Keratinocyte (primary cell): ENCODE data around the gene UQCC2. TPM values are rescaled to one million over a fixed set of nuclear protein-coding genes. Genes with fewer than 3 reads are reported as not detected.

Experiments used
- DNase-seq: peaks from one replicate; pipeline ENCODE4 v3.0.0-alpha.2; 2011; ENCODE audit warnings: low read depth, missing footprints, low spot score
- FAIRE-seq: peaks from 2 replicates; lab custom pipeline; 2011; peaks lifted over from hg19 to GRCh38; lab: Jason Lieb, UNC
- H2AFZ ChIP-seq: 2 replicates; pipeline ENCODE4 v1.6.0; 2012; ENCODE audit warnings: low read length, control low read depth, inconsistent platforms; ENCODE audit not compliant: control insufficient read depth
- H3K27ac ChIP-seq: 2 replicates; pipeline ENCODE4 v1.5.1; 2011; ENCODE audit warnings: low read length; ENCODE audit not compliant: control insufficient read depth, insufficient read depth
- H3K27me3 ChIP-seq: 3 replicates; pipeline ENCODE4 v1.6.0; 2011; ENCODE audit warnings: low read length; ENCODE audit not compliant: control insufficient read depth, insufficient read depth; ENCODE audit errors: extremely low read depth
- H3K36me3 ChIP-seq, 2 experiments: 2 replicates in 1 of 2; 3 replicates in 1 of 2; pipeline ENCODE4 v1.5.1; 2011; ENCODE audit warnings: low read length in 2 of 2, mild to moderate bottlenecking in 1 of 2; ENCODE audit not compliant: control insufficient read depth in 2 of 2, insufficient read depth in 2 of 2; ENCODE audit errors: extremely low read depth in 1 of 2
- H3K4me1 ChIP-seq: 3 replicates; pipeline ENCODE4 v1.5.1; 2011; ENCODE audit warnings: low read length; ENCODE audit not compliant: control insufficient read depth, insufficient read depth; ENCODE audit errors: extremely low read depth
- H3K4me2 ChIP-seq: 3 replicates; pipeline ENCODE4 v1.6.0; 2011; ENCODE audit warnings: low read depth, low read length; ENCODE audit not compliant: control insufficient read depth, insufficient read depth; ENCODE audit errors: extremely low read depth
- H3K4me3 ChIP-seq, 3 experiments: fragments of 200-600 bp in 1 of 3; sonication (generic) in 1 of 3; 2 replicates in 2 of 3; 3 replicates in 1 of 3; pipeline ENCODE4 v1.5.1; 2011 to 2016; ENCODE audit warnings: low read length in 3 of 3, mild to moderate bottlenecking in 3 of 3, control low read depth in 2 of 3, inconsistent platforms in 1 of 3, low read depth in 1 of 3, mixed read lengths in 1 of 3, mixed run types in 1 of 3, moderate library complexity in 1 of 3; ENCODE audit not compliant: control insufficient read depth in 2 of 3, insufficient read depth in 2 of 3; ENCODE audit errors: extremely low read depth in 1 of 3
- H3K79me2 ChIP-seq: 2 replicates; pipeline ENCODE4 v1.6.0; 2012; ENCODE audit warnings: low read length; ENCODE audit not compliant: control insufficient read depth, insufficient read depth
- H3K9ac ChIP-seq: 3 replicates; pipeline ENCODE4 v1.6.0; 2011; ENCODE audit warnings: low read length; ENCODE audit not compliant: control insufficient read depth, insufficient read depth; ENCODE audit errors: extremely low read depth
- H3K9me1 ChIP-seq: 3 replicates; pipeline ENCODE4 v1.6.0; 2011; ENCODE audit warnings: low read length; ENCODE audit not compliant: control insufficient read depth, insufficient read depth; ENCODE audit errors: extremely low read depth
- H3K9me3 ChIP-seq: 2 replicates; pipeline ENCODE4 v1.5.1; 2012; ENCODE audit warnings: low read depth, low read length; ENCODE audit not compliant: control insufficient read depth
- H4K20me1 ChIP-seq: 3 replicates; pipeline ENCODE4 v1.6.0; 2011; ENCODE audit warnings: low read length; ENCODE audit not compliant: control insufficient read depth, insufficient read depth; ENCODE audit errors: extremely low read depth
- EZH2 ChIP-seq: IDR thresholded peaks from one replicate; pipeline ENCODE4 v1.6.1; 2012; ENCODE audit warnings: inconsistent platforms, mild to moderate bottlenecking, low read length, moderate library complexity
- dilution Hi-C: fragments of 300-500 bp; cut with MboI; formaldehyde crosslinking; loops from one replicate; pipeline ENCODE4 v1.7.0; 2020; ENCODE audit warnings: low sequenced_read_pairs; ENCODE audit not compliant: extremely low pct_ligation_motif_present
- polyA plus RNA-seq, 5 experiments: library from polyadenylated mRNA; depleted of rRNA in 3 of 5; stranded (reverse) in 3 of 5; stranded (forward) in 1 of 5; unstranded in 1 of 5; fragments of >200 nt; gene quantifications; 1 replicate in 1 of 5; 2 replicates in 3 of 5; 3 replicates in 1 of 5; pipeline versions ENCODE4 v1.2.1 to v1.2.3, GENCODE V29; 2011 to 2012; ENCODE audit warnings: missing spikeins in 2 of 5, low read depth in 1 of 5, low replicate concordance in 1 of 5
- TF ChIP-seq, protein P1 (sequence below), 3 experiments: IDR thresholded peaks in 1 of 3; conservative IDR thresholded peaks in 1 of 3; optimal IDR thresholded peaks in 1 of 3; 2 replicates in 2 of 3; 3 replicates in 1 of 3; pipeline versions ENCODE3 to v1.5.1; 2011; ENCODE audit warnings: low read length in 3 of 3, mild to moderate bottlenecking in 3 of 3, moderate library complexity in 2 of 3, control low read depth in 1 of 3, inconsistent platforms in 1 of 3; ENCODE audit not compliant: insufficient read depth in 2 of 3; ENCODE audit errors: extremely low read depth in 1 of 3

The UQCC2 gene
- polyA plus RNA-seq, 1 donor (not counting 4 experiments of a cell fraction or from before 2014, with no cell fraction given), result 76.7 TPM

DNA sequence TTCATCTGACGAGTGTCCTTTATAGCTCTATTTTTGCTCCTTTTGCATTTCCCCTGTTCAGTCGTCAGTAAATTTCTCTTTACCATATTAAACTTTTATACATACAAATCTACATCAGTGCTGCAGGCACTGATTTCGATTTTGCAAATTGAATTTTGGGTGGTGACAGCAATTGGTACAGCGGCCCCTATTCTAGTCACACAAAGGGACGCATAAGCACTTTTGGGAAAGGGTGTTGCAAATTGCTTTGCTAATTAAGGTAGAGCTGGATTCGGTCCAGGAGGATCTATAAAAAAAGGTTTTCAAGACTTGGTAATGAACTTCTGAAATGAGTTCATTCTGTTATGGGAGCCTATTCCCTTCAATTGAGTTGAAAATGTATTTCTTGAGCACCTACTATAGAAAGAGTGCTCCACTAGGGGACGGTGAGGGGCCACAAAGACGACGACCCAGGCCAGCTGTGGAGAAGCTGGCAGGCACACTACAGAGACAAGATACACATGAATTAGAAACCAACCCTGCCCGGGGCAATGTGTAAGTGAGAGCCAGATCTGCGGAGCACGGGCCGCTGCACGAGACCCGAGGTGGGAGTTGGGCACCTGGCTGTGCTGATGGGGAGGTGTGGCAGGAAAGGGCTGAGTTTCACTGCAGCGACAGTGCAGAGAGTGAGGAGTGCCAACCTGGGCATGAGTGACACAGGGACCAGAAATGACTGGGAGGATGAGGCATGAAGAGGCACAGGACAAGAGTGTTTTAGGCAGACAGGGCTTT, 5.4 kb downstream of the UQCC2 start:
- FAIRE-seq (no peak), DNase-seq (no peak)
- no peak for TF ChIP-seq EZH2
- TF ChIP-seq, protein P1, sequence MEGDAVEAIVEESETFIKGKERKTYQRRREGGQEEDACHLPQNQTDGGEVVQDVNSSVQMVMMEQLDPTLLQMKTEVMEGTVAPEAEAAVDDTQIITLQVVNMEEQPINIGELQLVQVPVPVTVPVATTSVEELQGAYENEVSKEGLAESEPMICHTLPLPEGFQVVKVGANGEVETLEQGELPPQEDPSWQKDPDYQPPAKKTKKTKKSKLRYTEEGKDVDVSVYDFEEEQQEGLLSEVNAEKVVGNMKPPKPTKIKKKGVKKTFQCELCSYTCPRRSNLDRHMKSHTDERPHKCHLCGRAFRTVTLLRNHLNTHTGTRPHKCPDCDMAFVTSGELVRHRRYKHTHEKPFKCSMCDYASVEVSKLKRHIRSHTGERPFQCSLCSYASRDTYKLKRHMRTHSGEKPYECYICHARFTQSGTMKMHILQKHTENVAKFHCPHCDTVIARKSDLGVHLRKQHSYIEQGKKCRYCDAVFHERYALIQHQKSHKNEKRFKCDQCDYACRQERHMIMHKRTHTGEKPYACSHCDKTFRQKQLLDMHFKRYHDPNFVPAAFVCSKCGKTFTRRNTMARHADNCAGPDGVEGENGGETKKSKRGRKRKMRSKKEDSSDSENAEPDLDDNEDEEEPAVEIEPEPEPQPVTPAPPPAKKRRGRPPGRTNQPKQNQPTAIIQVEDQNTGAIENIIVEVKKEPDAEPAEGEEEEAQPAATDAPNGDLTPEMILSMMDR (optimal IDR thresholded peaks at IDR 0.05 in 1 of 3, IDR thresholded peaks at IDR 0.05 in 1 of 3, conservative IDR thresholded peaks at IDR 0.05 in 1 of 3; ENCODE audit: extremely low read depth in 1 of 3, insufficient read depth in 2 of 3, low read length in 3 of 3), result no peak
- H3K4me2 ChIP-seq, result no peak overlapping the region
- H3K79me2 ChIP-seq, result peaks cover 16% of the 10 kb centered on the region
- no peaks in the 10 kb centered on the region for H3K27me3 ChIP-seq
- dilution Hi-C loops, result no loop called here
- H3K36me3 ChIP-seq, result peaks cover 11 to 42% of the 10 kb centered on the region in 2 experiments
- peaks cover 2% of the 10 kb centered on the region for H3K9me1 ChIP-seq
- H3K27ac ChIP-seq, result no peak overlapping the region
- peaks cover 30% of the 10 kb centered on the region for H3K4me1 ChIP-seq
- H3K9ac ChIP-seq, result no peak overlapping the region
- H3K9me3 ChIP-seq, result no peaks in the 10 kb centered on the region
- no peak overlapping the region for H2AFZ ChIP-seq
- no peaks in the 10 kb centered on the region for H4K20me1 ChIP-seq
- H3K4me3 ChIP-seq, result no peak overlapping the region

DNA sequence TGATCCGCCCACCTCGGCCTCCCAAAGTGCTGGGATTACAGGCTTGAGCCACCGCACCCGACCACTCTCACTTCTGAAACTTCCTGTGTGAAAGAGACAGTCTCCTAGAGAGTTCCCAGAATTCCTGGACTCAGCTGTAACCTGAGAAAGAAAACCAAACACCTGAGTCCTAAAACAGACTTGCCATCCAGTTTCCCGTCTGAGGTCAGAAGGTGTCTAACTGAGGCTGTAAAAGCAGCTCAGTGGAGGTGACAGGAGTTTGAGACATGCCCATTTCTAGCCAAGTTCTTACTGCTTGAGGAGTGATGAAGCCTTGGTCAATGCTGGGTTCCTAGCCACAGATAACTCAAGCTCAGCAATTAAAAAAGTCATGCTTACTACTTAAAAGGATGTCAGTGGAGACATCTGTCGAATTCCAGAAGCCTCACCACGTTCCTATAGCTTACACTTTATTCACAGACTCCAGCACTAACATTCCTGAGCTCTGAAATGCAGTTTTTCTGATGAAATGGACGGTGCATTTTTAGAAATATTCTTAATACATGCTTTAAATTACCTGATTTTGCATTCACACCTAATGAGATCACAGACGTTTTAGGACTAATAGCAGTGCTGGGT, 6.1 kb downstream of the UQCC2 start:
- Histone ChIP-seq H3K4me1 (peaks cover 23% of the 10 kb centered on the region), H3K27me3 (no peaks in the 10 kb centered on the region), H3K4me2 (no peak overlapping the region), H3K36me3 (peaks cover 11 to 35% of the 10 kb centered on the region in 2 experiments), H3K9ac (no peak overlapping the region), H3K9me1 (no peaks in the 10 kb centered on the region), H3K79me2 (peaks cover 8% of the 10 kb centered on the region), H3K4me3 (no peak overlapping the region), H3K9me3 (no peaks in the 10 kb centered on the region), H3K27ac (no peak overlapping the region), H2AFZ (no peak overlapping the region), H4K20me1 (no peaks in the 10 kb centered on the region)
- TF ChIP-seq EZH2, result no peak
- TF ChIP-seq, protein P1 (optimal IDR thresholded peaks at IDR 0.05 in 1 of 3, IDR thresholded peaks at IDR 0.05 in 1 of 3, conservative IDR thresholded peaks at IDR 0.05 in 1 of 3; ENCODE audit: extremely low read depth in 1 of 3, insufficient read depth in 2 of 3, low read length in 3 of 3), result no peak
- no peak for FAIRE-seq
- no peak for DNase-seq
- dilution Hi-C loops, result no loop called here
